ENCODE results near the gene PTGFRN. TPM values are rescaled to one million over a fixed set of nuclear protein-coding genes. Genes with fewer than 3 reads are reported as not detected.

Gene PTGFRN
- total and polyA plus RNA-seq, 2 of the 4 experiments (the other 2 are of a cell fraction) = 0.90 to 1.1 TPM

GRCh38 chr1:116891396-116892079, 18.2 kb upstream of the PTGFRN start:
- in situ Hi-C loops (cut with MboI; ENCODE audit: low sequenced_read_pairs) (no loop called here), intact Hi-C loops (cut with micrococcal nuclease) (no loop called here), dilution Hi-C loops (cut with HindIII; ENCODE audit: low sequenced_read_pairs, unreplicated experiment) (no loop called here)
- Histone ChIP-seq H3K9me3 (ENCODE audit: control insufficient read depth, insufficient read depth, low read length) (no peaks in the 10 kb centered on the region), H2BK20ac (ENCODE audit: low read depth, low read length) (no peak overlapping the region), H2AK5ac (ENCODE audit: low read depth, low read length) (no peak overlapping the region), H3K14ac (replicated peaks; ENCODE audit: low read depth, low read length) (no peak overlapping the region), H3K23ac (ENCODE audit: low read depth, low read length) (no peak overlapping the region), H3K4me2 (ENCODE audit: low read depth, low read length) (no peak overlapping the region), H2AK9ac (replicated peaks; ENCODE audit: low read depth, low read length, poor library complexity) (no peak overlapping the region), H2AFZ (replicated peaks; ENCODE audit: low read length, poor library complexity) (no peak overlapping the region), H4K20me1 (ENCODE audit: insufficient read depth, low read length) (no peaks in the 10 kb centered on the region), H3K36me3 (ENCODE audit: control insufficient read depth, insufficient read depth, low read length) (no peaks in the 10 kb centered on the region), H4K91ac (ENCODE audit: insufficient read depth, low read depth, low read length) (no peak overlapping the region), H3K9ac (ENCODE audit: low read depth, low read length) (no peak overlapping the region), H3K4ac (ENCODE audit: low read depth, low read length) (no peak overlapping the region), H2BK120ac (ENCODE audit: low read depth, low read length) (no peak overlapping the region), H3K18ac (ENCODE audit: low read depth, low read length) (no peak overlapping the region), H3K79me1 (ENCODE audit: low read depth in 1 of 2, low read length in 2 of 2) (no peaks in the 10 kb centered on the region), H3K4me1 (ENCODE audit: control insufficient read depth, insufficient read depth, low read length) (no peaks in the 10 kb centered on the region), H3K27ac (ENCODE audit: insufficient read depth, low read length) (no peak overlapping the region), H3K9me1 (ENCODE audit: insufficient read depth, low read length) (no peaks in the 10 kb centered on the region), H3K4me3 (ENCODE audit: insufficient read depth, low read depth, low read length) (no peak overlapping the region), H4K8ac (ENCODE audit: low read depth in 2 of 2, low read length in 2 of 2) (no peak overlapping the region), H2BK5ac (ENCODE audit: low read depth, low read length, poor library complexity, severe bottlenecking) (no peak overlapping the region), H3K56ac (ENCODE audit: extremely low read depth, insufficient read depth, low read length) (no peak overlapping the region), H3K27me3 (ENCODE audit: control insufficient read depth, insufficient read depth, low read length) (no peaks in the 10 kb centered on the region), H4K5ac (ENCODE audit: low read depth, low read length) (no peak overlapping the region), H2BK15ac (ENCODE audit: low read depth, low read length) (no peak overlapping the region)
- WGBS, 2 experiments (ENCODE audit: extremely low coverage in 2 of 2, insufficient read length in 1 of 2) = 20% methylated on average over 1 of the region's 5 CpGs; no CpG with 5 or more reads in 1 of the 2 experiments
- no peak for ATAC-seq (ENCODE audit: low read depth)
- POLR2A ChIA-PET (ENCODE audit: unreplicated experiment) = no interaction called here
- CTCF ChIA-PET = no interaction called here
- BruUV-seq (replicated peaks) = no TSS peak
- DNase-seq = no peak
- no peak for TF ChIP-seq MXI1 (IDR thresholded peaks at IDR 0.05; ENCODE audit: borderline replicate concordance, low read depth, low read length)
- TF ChIP-seq MAZ (IDR thresholded peaks at IDR 0.05; ENCODE audit: borderline replicate concordance, low read depth, low read length) = no peak
- TF ChIP-seq CEBPB (IDR thresholded peaks at IDR 0.05; ENCODE audit: low read depth, low read length) = no peak
- TF ChIP-seq RFX5 (IDR thresholded peaks at IDR 0.05; ENCODE audit: low read depth, low read length) = no peak
- TF ChIP-seq POLR2A (IDR thresholded peaks at IDR 0.05; ENCODE audit: low read depth, low read length) = no peak
- TF ChIP-seq, protein P1, sequence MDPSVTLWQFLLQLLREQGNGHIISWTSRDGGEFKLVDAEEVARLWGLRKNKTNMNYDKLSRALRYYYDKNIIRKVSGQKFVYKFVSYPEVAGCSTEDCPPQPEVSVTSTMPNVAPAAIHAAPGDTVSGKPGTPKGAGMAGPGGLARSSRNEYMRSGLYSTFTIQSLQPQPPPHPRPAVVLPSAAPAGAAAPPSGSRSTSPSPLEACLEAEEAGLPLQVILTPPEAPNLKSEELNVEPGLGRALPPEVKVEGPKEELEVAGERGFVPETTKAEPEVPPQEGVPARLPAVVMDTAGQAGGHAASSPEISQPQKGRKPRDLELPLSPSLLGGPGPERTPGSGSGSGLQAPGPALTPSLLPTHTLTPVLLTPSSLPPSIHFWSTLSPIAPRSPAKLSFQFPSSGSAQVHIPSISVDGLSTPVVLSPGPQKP (IDR thresholded peaks at IDR 0.05; ENCODE audit: borderline replicate concordance, low read depth, low read length) = no peak
- no peak for TF ChIP-seq NFE2L2 (IDR thresholded peaks at IDR 0.05; ENCODE audit: low read depth, low read length)
- no peak for TF ChIP-seq BHLHE40 (IDR thresholded peaks at IDR 0.05; ENCODE audit: low read depth, low read length)
- TF ChIP-seq MAFK (IDR thresholded peaks at IDR 0.05; ENCODE audit: low read depth, low read length) = no peak
- no peak for TF ChIP-seq RCOR1 (IDR thresholded peaks at IDR 0.05; ENCODE audit: insufficient replicate concordance, low read length)
- TF ChIP-seq, protein P2, sequence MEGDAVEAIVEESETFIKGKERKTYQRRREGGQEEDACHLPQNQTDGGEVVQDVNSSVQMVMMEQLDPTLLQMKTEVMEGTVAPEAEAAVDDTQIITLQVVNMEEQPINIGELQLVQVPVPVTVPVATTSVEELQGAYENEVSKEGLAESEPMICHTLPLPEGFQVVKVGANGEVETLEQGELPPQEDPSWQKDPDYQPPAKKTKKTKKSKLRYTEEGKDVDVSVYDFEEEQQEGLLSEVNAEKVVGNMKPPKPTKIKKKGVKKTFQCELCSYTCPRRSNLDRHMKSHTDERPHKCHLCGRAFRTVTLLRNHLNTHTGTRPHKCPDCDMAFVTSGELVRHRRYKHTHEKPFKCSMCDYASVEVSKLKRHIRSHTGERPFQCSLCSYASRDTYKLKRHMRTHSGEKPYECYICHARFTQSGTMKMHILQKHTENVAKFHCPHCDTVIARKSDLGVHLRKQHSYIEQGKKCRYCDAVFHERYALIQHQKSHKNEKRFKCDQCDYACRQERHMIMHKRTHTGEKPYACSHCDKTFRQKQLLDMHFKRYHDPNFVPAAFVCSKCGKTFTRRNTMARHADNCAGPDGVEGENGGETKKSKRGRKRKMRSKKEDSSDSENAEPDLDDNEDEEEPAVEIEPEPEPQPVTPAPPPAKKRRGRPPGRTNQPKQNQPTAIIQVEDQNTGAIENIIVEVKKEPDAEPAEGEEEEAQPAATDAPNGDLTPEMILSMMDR (conservative IDR thresholded peaks at IDR 0.05; ENCODE audit: low read depth, low read length) = no peak
- TF ChIP-seq SMC3 (IDR thresholded peaks at IDR 0.05; ENCODE audit: low read depth, low read length) = no peak
